ENCODE results near the gene DAB2IP. TPM values are rescaled to one million over a fixed set of nuclear protein-coding genes. Genes with fewer than 3 reads are reported as not detected.

Gene DAB2IP
- polyA plus RNA-seq, 1 donor from 2014 or later: 17.3 TPM

- no peaks in the 10 kb centered on the region for H4K20me1 ChIP-seq (ENCODE audit: insufficient read depth)
- H3K9me2 ChIP-seq (ENCODE audit: insufficient read depth, low read length): no peaks in the 10 kb centered on the region
- no peak overlapping the region for H2AFZ ChIP-seq (ENCODE audit: low read depth, low read length)
- no peak overlapping the region for H3K27ac ChIP-seq (ENCODE audit: low read length)
- no peaks in the 10 kb centered on the region for H3F3A ChIP-seq (ENCODE audit: insufficient read depth, low read length, poor library complexity, severe bottlenecking)
- H3K9me3 ChIP-seq (ENCODE audit: low read length): no peaks in the 10 kb centered on the region
- no peak overlapping the region for H3K4me2 ChIP-seq (ENCODE audit: low read length)
- no peak overlapping the region for H3K4me3 ChIP-seq (ENCODE audit: low read length)
- TF ChIP-seq RAD21 (conservative IDR thresholded peaks at IDR 0.05) (no peak), POLR2AphosphoS5 (IDR thresholded peaks at IDR 0.05) (no peak), TAF1 (IDR thresholded peaks at IDR 0.05; ENCODE audit: low read depth) (no peak), EP300 (conservative IDR thresholded peaks at IDR 0.05; ENCODE audit: poor library complexity, severe bottlenecking) (no peak), MXI1 (conservative IDR thresholded peaks at IDR 0.05; ENCODE audit: poor library complexity, severe bottlenecking) (no peak), EZH2 (IDR thresholded peaks at IDR 0.05; ENCODE audit: borderline replicate concordance, insufficient read depth, low read length, poor library complexity, severe bottlenecking) (no peak), SMC3 (conservative IDR thresholded peaks at IDR 0.05; ENCODE audit: poor library complexity) (no peak), REST (IDR thresholded peaks at IDR 0.05; ENCODE audit: borderline replicate concordance) (no peak), CTCF (IDR thresholded peaks at IDR 0.05; ENCODE audit: poor library complexity, severe bottlenecking) (no peak)
- no peaks in the 10 kb centered on the region for H3K36me3 ChIP-seq (ENCODE audit: insufficient read depth, low read length)
- no peak overlapping the region for H3K9ac ChIP-seq (ENCODE audit: low read length)
- no peaks in the 10 kb centered on the region for H3K79me2 ChIP-seq (replicated peaks; ENCODE audit: insufficient read depth, low read length)
- H3K27me3 ChIP-seq (ENCODE audit: insufficient read depth, low read depth, low read length): no peaks in the 10 kb centered on the region
Measured at GRCh38 chr9:121690316-121690715, 38.9 kb downstream of the DAB2IP start.

GRCh38 chr9:121690766-121691165 is 39.3 kb downstream of the DAB2IP start:
- H3K9me2 ChIP-seq (ENCODE audit: insufficient read depth, low read length): no peaks in the 10 kb centered on the region
- H3F3A ChIP-seq (ENCODE audit: insufficient read depth, low read length, poor library complexity, severe bottlenecking): no peaks in the 10 kb centered on the region
- H3K9ac ChIP-seq (ENCODE audit: low read length): no peak overlapping the region
- H4K20me1 ChIP-seq (ENCODE audit: insufficient read depth): no peaks in the 10 kb centered on the region
- H3K27me3 ChIP-seq (ENCODE audit: insufficient read depth, low read depth, low read length): no peaks in the 10 kb centered on the region
- TF ChIP-seq CTCF (IDR thresholded peaks at IDR 0.05; ENCODE audit: poor library complexity, severe bottlenecking): no peak
- TF ChIP-seq EP300 (conservative IDR thresholded peaks at IDR 0.05; ENCODE audit: poor library complexity, severe bottlenecking): no peak
- no peak for TF ChIP-seq TAF1 (IDR thresholded peaks at IDR 0.05; ENCODE audit: low read depth)
- TF ChIP-seq POLR2AphosphoS5 (IDR thresholded peaks at IDR 0.05): no peak
- no peak for TF ChIP-seq EZH2 (IDR thresholded peaks at IDR 0.05; ENCODE audit: borderline replicate concordance, insufficient read depth, low read length, poor library complexity, severe bottlenecking)
- TF ChIP-seq SMC3 (conservative IDR thresholded peaks at IDR 0.05; ENCODE audit: poor library complexity): no peak
- TF ChIP-seq REST (IDR thresholded peaks at IDR 0.05; ENCODE audit: borderline replicate concordance): no peak
- H3K4me2 ChIP-seq (ENCODE audit: low read length): no peak overlapping the region
- no peaks in the 10 kb centered on the region for H3K79me2 ChIP-seq (replicated peaks; ENCODE audit: insufficient read depth, low read length)
- H3K36me3 ChIP-seq (ENCODE audit: insufficient read depth, low read length): no peaks in the 10 kb centered on the region
- H3K9me3 ChIP-seq (ENCODE audit: low read length): no peaks in the 10 kb centered on the region
- H3K27ac ChIP-seq (ENCODE audit: low read length): no peak overlapping the region
- no peak overlapping the region for H3K4me3 ChIP-seq (ENCODE audit: low read length)
- H2AFZ ChIP-seq (ENCODE audit: low read depth, low read length): no peak overlapping the region

All from neural cell (in vitro differentiated cells).